Activated CD8-positive, alpha-beta memory T cell treated with anti-CD3 and anti-CD28 coated beads, Interleukin-2, amount 10 ng/mL, durations not matched to agents 7 days and 5 days (primary cell): ENCODE results near the gene CRACR2B. TPM values are rescaled to one million over a fixed set of nuclear protein-coding genes. Genes with fewer than 3 reads are reported as not detected.

Source experiments
- ATAC-seq: fragments of 150-1000 bp; cut with Tn5 transposase; one replicate; pipeline ENCODE4 v1.10.0; 2021; ENCODE audit warnings: moderate library complexity
- CTCF ChIA-PET: fragments of 350-600 bp; sonication (Branson Sonifier 250); formaldehyde crosslinking; loops from one replicate; lab custom pipeline; 2021; ENCODE audit warnings: antibody characterized with exemption; lab: Charles Lee
- DNase-seq: peaks from one replicate; pipeline ENCODE4 v3.0.0-alpha.2; 2020
- H3K27ac Mint-ChIP-seq: one replicate; pipeline ENCODE4 v1.8.0; 2021; ENCODE audit warnings: mild to moderate bottlenecking, mixed read lengths
- H3K27me3 Mint-ChIP-seq: one replicate; pipeline ENCODE4 v1.8.0; 2021; ENCODE audit warnings: mixed read lengths
- H3K36me3 Mint-ChIP-seq: one replicate; pipeline ENCODE4 v1.8.0; 2021; ENCODE audit warnings: mild to moderate bottlenecking, mixed read lengths
- H3K4me1 Mint-ChIP-seq: one replicate; pipeline ENCODE4 v1.8.0; 2021; ENCODE audit warnings: mixed read lengths
- H3K4me3 Mint-ChIP-seq: one replicate; pipeline ENCODE4 v1.8.0; 2021; ENCODE audit warnings: mild to moderate bottlenecking, moderate library complexity, mixed read lengths
- H3K9me3 Mint-ChIP-seq: one replicate; pipeline ENCODE4 v1.8.0; 2022; ENCODE audit warnings: low read depth, mixed read lengths
- total RNA-seq, 2 experiments: library from RNA; stranded (reverse); gene quantifications; one replicate each; pipeline ENCODE4 v1.2.3, GENCODE V29; 2021

The CRACR2B gene
- total RNA-seq, 2 experiments from 2014 or later = 11.3 to 14.1 TPM

DNA sequence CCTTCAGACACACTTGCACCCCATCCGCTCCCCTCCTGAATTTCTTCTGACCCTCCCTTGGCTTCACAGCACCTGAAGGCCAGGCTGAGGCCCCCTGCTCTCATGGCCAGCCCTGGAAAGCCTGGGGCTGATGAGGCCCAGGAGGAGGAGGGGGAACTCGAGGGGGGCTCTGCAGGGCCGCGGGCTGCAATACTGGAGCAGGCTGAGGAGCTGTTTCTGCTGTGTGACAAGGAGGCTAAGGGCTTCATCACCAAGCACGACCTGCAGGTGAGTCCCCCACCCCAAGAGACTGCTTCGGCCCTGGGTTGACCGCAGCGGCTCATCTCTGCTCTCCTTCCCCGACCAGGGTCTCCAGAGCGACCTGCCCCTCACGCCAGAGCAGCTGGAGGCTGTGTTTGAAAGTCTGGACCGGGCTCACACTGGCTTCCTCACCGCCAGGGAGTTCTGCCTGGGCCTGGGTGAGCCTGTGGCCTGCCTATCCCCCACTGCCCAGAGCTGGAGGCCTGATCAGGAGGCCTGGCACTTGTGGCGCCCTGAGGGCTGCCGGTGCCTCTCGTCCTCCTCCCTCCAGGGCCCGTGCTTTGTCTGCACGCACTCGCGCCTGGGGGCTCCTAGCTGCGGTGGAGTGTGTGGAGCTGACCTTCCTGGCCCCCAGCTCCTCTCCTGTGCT lies 922 bp downstream of the CRACR2B start:
- no peak for DNase-seq
- CTCF ChIA-PET = interaction anchor here (0.5 to 1.9 kb wide), 3 partner anchors 10 to 157 kb away, joined by 3 to 5 read pairs (median 3); partner anchors contain the start of genes PNPLA2 and RPLP2
- H3K4me1 Mint-ChIP-seq = peaks cover 32% of the 10 kb centered on the region
- no peak overlapping the region for H3K27ac Mint-ChIP-seq
- H3K9me3 Mint-ChIP-seq = no peaks in the 10 kb centered on the region
- no peak overlapping the region for H3K4me3 Mint-ChIP-seq
- H3K36me3 Mint-ChIP-seq = no peaks in the 10 kb centered on the region
- ATAC-seq = no peak
- H3K27me3 Mint-ChIP-seq = peaks cover 42% of the 10 kb centered on the region

- Mint-ChIP-seq H3K36me3 (no peaks in the 10 kb centered on the region), H3K27me3 (peaks cover 42% of the 10 kb centered on the region), H3K4me3 (no peak overlapping the region), H3K9me3 (no peaks in the 10 kb centered on the region), H3K27ac (no peak overlapping the region), H3K4me1 (peaks cover 39% of the 10 kb centered on the region)
- CTCF ChIA-PET = interaction anchor here (0.5 to 1.9 kb wide), 4 partner anchors 9 to 157 kb away, joined by 3 to 5 read pairs (median 3); partner anchors contain the start of genes PNPLA2 and RPLP2
- DNase-seq (no peak), ATAC-seq (no peak)
Observed at GRCh38 chr11:829176-829846, 1.6 kb downstream of the CRACR2B start.

- Mint-ChIP-seq H3K9me3 (no peaks in the 10 kb centered on the region), H3K27ac (no peak overlapping the region), H3K27me3 (peaks cover 42% of the 10 kb centered on the region), H3K4me3 (peak overlapping the region; percentile 13), H3K36me3 (no peaks in the 10 kb centered on the region), H3K4me1 (peaks cover 39% of the 10 kb centered on the region)
- DNase-seq = no peak
- CTCF ChIA-PET = interaction anchor here (0.9 to 2.3 kb wide), 4 partner anchors 9 to 21 kb away, joined by 3 to 6 read pairs (median 5); no protein-coding TSS in a partner anchor
- ATAC-seq = peak; percentile 4
Observed at GRCh38 chr11:829847-830294, 2.2 kb downstream of the CRACR2B start.

DNA sequence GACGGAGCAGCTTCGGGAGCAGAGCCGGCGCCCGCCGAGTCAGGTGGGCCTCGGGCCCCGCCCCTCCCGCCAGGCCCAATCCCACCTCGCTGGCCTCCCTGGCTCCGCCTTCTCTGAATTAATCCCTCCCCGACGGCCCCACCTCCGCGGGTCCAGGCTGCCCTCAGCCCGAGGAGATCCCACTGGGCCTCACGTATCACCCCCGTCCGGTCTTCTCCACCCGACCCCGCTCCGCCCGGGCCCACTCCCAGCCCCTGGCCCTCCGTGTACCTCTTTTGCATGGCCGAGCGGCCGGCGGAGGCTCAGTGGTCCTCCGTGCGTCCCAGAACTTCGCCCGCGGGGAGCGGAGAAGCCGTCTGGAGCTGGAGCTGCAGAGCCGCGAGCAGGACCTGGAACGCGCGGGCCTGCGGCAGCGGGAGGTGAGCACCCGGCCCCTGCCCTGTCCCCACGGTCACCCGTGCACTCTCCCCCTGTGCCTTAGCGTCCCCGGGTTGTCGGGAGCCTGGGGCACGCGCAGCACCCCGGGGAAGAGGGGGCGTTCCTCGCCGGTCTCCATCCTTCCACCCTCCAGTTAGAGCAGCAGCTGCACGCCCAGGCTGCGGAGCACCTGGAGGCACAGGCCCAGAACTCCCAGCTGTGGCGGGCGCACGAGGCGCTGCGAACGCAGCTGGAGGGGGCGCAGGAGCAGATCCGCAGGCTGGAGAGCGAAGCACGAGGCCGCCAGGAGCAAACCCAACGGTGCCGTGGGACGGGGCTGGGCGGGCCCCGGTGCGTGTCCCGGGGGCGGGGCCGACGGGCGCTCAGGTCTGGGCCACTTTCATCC lies 2.8 kb downstream of the CRACR2B start:
- Mint-ChIP-seq H3K27ac (no peak overlapping the region), H3K36me3 (no peaks in the 10 kb centered on the region), H3K4me1 (peaks cover 39% of the 10 kb centered on the region), H3K9me3 (no peaks in the 10 kb centered on the region), H3K4me3 (peak overlapping the region; percentile 13), H3K27me3 (peaks cover 42% of the 10 kb centered on the region)
- peak; percentile 62 for ATAC-seq
- CTCF ChIA-PET = interaction anchor here (0.5 to 2.3 kb wide), 5 partner anchors 10 to 476 kb away, joined by 3 to 6 read pairs (median 4); no protein-coding TSS in a partner anchor
- DNase-seq = peak; percentile 82

DNA sequence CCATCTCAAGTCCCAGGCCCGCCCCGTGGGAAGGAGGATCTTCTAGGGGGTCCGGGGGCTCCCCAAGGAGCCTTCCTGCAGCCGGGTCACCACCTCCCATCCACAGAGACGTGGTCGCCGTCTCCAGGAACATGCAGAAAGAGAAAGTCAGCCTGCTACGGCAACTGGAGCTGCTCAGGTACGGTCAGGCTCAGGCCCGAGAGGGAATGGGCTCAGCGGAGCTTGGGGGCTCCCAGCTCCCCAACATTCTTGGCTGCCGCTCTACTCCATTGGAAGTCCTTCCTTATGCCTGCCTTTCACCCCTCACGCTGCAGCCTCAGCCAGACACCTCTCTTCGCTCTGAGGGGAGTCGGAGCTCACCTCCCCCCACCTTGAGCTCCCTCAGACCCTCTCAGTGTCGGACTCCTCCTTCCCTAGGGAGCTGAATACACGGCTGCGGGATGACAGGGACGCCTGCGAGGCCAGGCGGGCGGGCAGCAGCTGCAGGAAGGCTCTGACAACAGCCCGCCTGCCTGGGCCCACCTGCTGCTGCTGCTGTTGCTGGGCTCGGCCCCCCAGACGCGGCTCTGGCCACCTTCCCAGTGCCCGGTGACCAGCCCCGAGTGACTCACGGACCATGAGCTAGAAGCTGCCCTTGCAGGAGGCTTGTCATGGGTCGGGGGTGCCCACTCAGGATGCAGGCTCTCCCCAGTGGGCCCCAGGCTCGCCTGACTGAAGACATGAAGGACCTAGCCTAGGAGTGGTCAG lies 3.6 kb downstream of the CRACR2B start:
- CTCF ChIA-PET = interaction anchor here (0.5 to 2.3 kb wide), 5 partner anchors 12 to 477 kb away, joined by 3 to 6 read pairs (median 4); partner anchors contain the start of gene PIDD1
- H3K4me1 Mint-ChIP-seq = peaks cover 38% of the 10 kb centered on the region
- no peak for DNase-seq

GRCh38 chr11:831961-832528 lies 4.3 kb downstream of the CRACR2B start:
- CTCF ChIA-PET = interaction anchor here (1.0 to 3.4 kb wide), 5 partner anchors 10 to 28 kb away, joined by 3 to 13 read pairs (median 6); partner anchors contain the start of genes PIDD1, POLR2L and TSPAN4
- no peaks in the 10 kb centered on the region for H3K9me3 Mint-ChIP-seq
- ATAC-seq = no peak
- peak overlapping the region; percentile 22 for H3K4me3 Mint-ChIP-seq
- no peak overlapping the region for H3K27ac Mint-ChIP-seq
- DNase-seq = no peak
- no peaks in the 10 kb centered on the region for H3K36me3 Mint-ChIP-seq
- peaks cover 42% of the 10 kb centered on the region for H3K27me3 Mint-ChIP-seq
- peaks cover 34% of the 10 kb centered on the region for H3K4me1 Mint-ChIP-seq

More for the DNA sequence above, 3.6 kb downstream of the CRACR2B start:
- no peak overlapping the region for H3K27ac Mint-ChIP-seq
- H3K4me3 Mint-ChIP-seq = no peak overlapping the region
- no peaks in the 10 kb centered on the region for H3K36me3 Mint-ChIP-seq
- no peak for ATAC-seq
- H3K27me3 Mint-ChIP-seq = peaks cover 42% of the 10 kb centered on the region
- H3K9me3 Mint-ChIP-seq = no peaks in the 10 kb centered on the region

DNA sequence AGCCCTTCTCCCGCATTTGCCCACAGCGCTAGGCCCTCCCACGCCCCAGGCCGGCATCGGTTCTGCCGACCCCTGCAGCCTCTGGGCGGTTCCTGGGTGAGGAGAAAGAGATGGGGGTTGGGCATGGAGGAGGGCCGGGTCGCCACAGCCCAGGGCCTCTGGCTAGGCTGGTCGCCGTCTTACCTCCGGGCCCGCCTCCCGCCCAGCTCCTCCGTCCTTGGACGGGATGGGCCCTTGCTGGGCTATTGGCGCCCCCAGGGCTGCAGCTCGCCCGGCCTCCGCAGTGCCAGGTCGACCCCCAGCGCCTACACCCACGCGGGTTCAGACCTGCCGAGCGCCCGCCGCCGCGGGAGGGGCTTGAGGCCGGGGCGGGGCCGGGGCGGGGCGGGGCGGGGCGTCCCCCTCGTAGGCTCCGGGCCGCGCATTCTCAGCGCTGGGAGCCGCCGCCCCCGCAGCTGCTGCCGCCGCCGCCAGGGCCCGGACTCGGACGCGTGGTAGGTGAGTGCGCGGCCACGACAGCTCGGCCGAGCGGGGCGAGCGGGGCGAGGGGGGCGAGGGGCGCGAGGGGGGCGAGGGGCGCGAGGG lies 4.9 kb downstream of the CRACR2B start, which contains the start of gene CD151:
CD151 (plus strand) TSS at position 424 of the 585 bp plus-strand sequence. CDS start 3,118 bp downstream, outside the sequence.
- no peaks in the 10 kb centered on the region for H3K9me3 Mint-ChIP-seq
- ATAC-seq (peak; percentile 63), DNase-seq (peak; percentile 51)
- H3K4me1 Mint-ChIP-seq = peaks cover 31% of the 10 kb centered on the region
- CTCF ChIA-PET = interaction anchor here (1.0 to 3.4 kb wide), 4 partner anchors 10 to 28 kb away, joined by 3 to 13 read pairs (median 8); partner anchors contain the start of genes PIDD1, POLR2L and TSPAN4
- H3K27me3 Mint-ChIP-seq = peaks cover 41% of the 10 kb centered on the region
- H3K36me3 Mint-ChIP-seq = no peaks in the 10 kb centered on the region
- peak within 1 kb of the TSS; percentile 48 for H3K4me3 Mint-ChIP-seq
- H3K27ac Mint-ChIP-seq = no peak within 1 kb of the TSS

DNA sequence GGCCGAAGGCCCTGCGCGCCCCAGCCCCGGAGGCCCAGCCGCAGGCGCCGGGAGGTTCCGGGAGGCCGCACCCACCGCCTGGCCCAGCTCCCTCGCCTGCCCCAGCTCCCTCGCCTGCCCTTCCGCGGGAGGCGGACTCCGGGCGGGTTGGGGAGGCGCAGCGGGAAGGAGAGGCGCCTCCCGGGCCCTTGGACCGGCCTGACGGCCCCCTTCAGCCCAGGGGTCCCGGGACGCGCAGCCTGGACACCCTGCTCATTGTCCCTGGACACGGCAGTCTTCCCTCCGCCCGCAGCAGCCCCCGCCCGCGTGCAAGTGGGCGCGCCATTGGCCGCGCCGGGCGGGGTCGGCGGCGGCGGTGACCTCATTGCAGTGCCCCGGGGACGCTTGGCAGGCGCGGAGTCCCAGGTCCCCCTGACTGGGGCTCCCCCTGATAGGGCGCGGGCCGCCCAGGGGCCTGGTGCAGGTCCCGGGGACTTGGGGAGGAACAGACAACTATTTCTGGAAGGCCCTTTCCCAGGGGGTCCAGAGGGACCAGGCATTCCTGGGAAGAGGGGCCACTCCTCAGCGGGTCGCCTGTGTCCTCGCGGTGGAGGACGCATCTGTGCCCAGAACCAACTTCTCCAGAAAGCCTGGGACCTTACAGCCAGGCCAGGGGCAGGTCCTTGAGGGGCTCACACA lies 5.5 kb downstream of the CRACR2B start:
- Mint-ChIP-seq H3K36me3 (no peaks in the 10 kb centered on the region), H3K9me3 (no peaks in the 10 kb centered on the region), H3K27ac (no peak overlapping the region), H3K4me1 (peaks cover 25% of the 10 kb centered on the region), H3K27me3 (peaks cover 36% of the 10 kb centered on the region), H3K4me3 (peak overlapping the region; percentile 48)
- ATAC-seq (peak; percentile 24), DNase-seq (peak; percentile 59)
- CTCF ChIA-PET = interaction anchor here (1.0 to 3.4 kb wide), 4 partner anchors 9 to 24 kb away, joined by 3 to 13 read pairs (median 8); partner anchors contain the start of genes POLR2L and TSPAN4

GRCh38 chr11:833849-834311 lies 6.2 kb downstream of the CRACR2B start:
- Mint-ChIP-seq H3K4me3 (peak overlapping the region; percentile 48), H3K27ac (no peak overlapping the region), H3K36me3 (no peaks in the 10 kb centered on the region), H3K27me3 (peaks cover 31% of the 10 kb centered on the region), H3K9me3 (no peaks in the 10 kb centered on the region), H3K4me1 (peaks cover 25% of the 10 kb centered on the region)
- DNase-seq = no peak
- CTCF ChIA-PET = interaction anchor here (1.1 to 3.4 kb wide), 2 partner anchors 9 to 14 kb away, joined by 3 to 13 read pairs; no protein-coding TSS in a partner anchor
- ATAC-seq = no peak

DNA sequence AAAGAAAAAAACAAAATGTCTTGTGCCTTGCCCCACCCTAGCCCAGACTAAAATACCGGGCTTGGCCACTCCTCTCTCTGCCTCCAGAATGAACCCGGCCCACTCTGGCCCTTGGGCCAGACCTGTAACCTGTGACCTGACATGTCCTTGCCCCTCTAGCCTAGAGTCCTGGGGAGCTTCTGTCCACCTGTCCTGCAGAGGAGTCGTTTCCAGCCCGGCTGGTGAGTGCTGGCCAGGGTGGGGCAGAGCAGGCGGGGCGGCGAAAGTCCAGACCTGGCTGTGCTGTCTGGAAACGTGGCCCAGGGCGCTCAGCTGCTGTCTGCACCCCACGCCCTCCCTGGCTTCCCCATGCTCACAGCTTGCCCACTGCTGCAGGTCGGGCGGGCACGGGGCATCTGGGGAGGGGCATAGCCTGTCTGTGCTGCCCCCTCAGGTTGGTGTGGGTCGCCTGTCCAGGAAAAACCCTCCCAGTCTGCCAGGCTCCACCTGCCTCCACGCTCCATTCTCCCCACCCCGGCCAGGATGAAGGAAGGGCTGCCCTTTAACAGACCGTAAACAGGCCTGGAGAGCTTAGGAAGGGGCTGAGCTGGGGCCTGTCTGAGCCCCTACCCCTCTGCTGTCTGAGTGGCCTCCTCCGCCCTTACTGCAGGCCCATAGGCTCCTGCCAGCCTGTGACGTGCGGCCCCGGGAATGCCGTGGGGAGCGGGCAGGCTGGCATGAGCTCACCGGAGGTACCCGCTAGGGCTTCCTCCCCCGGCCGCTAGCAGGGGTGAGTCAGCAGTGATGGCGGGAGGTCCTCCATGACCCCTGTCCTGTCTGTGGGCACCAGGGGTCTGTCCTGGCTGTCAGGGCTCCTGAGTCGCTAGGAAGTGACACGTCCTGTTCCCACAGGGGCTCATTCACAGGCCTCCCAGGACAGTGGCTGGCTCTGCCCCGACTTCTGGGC lies 6.9 kb downstream of the CRACR2B start:
- Mint-ChIP-seq H3K36me3 (no peaks in the 10 kb centered on the region), H3K4me3 (peak overlapping the region; percentile 48), H3K4me1 (peaks cover 21% of the 10 kb centered on the region), H3K9me3 (no peaks in the 10 kb centered on the region), H3K27ac (no peak overlapping the region), H3K27me3 (peaks cover 23% of the 10 kb centered on the region)
- DNase-seq = no peak
- CTCF ChIA-PET = interaction anchor here (1.1 to 3.4 kb wide), 3 partner anchors 9 to 13 kb away, joined by 3 to 13 read pairs (median 3); no protein-coding TSS in a partner anchor
- no peak for ATAC-seq
